Parathyroid adenoma (tissue), 2 donors: Measurements from ENCODE around the gene FASTKD3.

ENCODE experiments used
- H2AFZ ChIP-seq: fragments of 300-600 bp; sonication (generic); one replicate; pipeline ENCODE4 v1.7.0; 2017; ENCODE audit warnings: antibody characterized with exemption, mild to moderate bottlenecking
- H3K27ac ChIP-seq: fragments of 300-600 bp; sonication (generic); one replicate; pipeline ENCODE4 v1.7.0; 2017
- H3K27me3 ChIP-seq: fragments of 300-600 bp; sonication (generic); one replicate; pipeline ENCODE4 v1.7.0; 2017; ENCODE audit warnings: low read length; ENCODE audit not compliant: control insufficient read depth, insufficient read depth
- H3K36me3 ChIP-seq: fragments of 300-600 bp; sonication (generic); one replicate; pipeline ENCODE4 v1.7.0; 2017; ENCODE audit warnings: low read length; ENCODE audit not compliant: control insufficient read depth, insufficient read depth
- H3K4me1 ChIP-seq: fragments of 300-600 bp; sonication (generic); one replicate; pipeline ENCODE4 v1.7.0; 2017; ENCODE audit warnings: control low read depth
- H3K4me2 ChIP-seq: fragments of 300-600 bp; sonication (generic); one replicate; pipeline ENCODE4 v1.7.0; 2017; ENCODE audit warnings: low read length
- H3K4me3 ChIP-seq: fragments of 300-600 bp; sonication (generic); one replicate; pipeline ENCODE4 v1.7.0; 2017; ENCODE audit warnings: low read depth, low read length
- H3K79me2 ChIP-seq: fragments of 300-600 bp; sonication (generic); one replicate; pipeline ENCODE4 v1.7.0; 2017; ENCODE audit warnings: control low read depth
- H3K9ac ChIP-seq: fragments of 300-600 bp; sonication (generic); one replicate; pipeline ENCODE4 v1.7.0; 2017; ENCODE audit warnings: mild to moderate bottlenecking
- H3K9me3 ChIP-seq: fragments of 300-600 bp; sonication (generic); one replicate; pipeline ENCODE4 v1.7.0; 2017; ENCODE audit warnings: low read length; ENCODE audit not compliant: control insufficient read depth
- TF ChIP-seq, protein P1 (sequence below): fragments of 300-600 bp; sonication (generic); IDR thresholded peaks from one replicate; pipeline ENCODE4 v1.7.0; 2017; ENCODE audit warnings: antibody characterized with exemption, mild to moderate bottlenecking
- donor health status: primary hyperparathyroidism.

Gene FASTKD3

DNA sequence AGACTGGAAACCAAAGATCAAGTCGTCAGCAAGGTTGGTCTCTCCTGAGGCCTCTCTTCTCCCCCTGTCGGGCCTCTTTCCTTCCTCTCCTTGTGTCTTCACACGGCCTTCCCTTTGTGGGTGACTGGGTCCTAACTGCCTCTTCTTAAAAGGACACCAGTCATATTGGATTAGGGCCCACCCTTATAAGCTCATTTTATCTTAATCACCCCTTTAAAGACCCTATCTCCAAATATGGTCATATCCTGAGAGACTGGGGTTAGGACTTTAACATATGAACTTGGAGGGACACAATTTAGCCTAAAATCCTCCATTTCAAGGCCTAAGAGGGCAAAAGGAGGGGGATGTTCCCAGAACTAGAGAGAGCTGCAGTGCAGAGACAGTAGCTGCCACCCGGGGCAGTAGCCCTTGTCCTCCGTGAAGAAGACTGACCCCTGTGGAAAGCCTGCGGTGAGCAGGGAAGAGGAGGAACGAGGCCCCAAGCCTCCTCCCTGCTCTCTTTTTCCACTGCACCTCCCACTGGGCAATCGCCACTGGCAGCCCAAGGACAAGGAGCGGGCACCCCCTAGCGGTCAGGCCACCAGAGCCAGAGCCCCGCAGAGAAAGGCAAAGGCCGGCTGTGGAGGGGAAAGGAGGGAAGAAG lies 52.8 kb downstream of the FASTKD3 start:
- Histone ChIP-seq H3K9me3 (no peaks in the 10 kb centered on the region), H3K27me3 (no peaks in the 10 kb centered on the region), H3K27ac (peak overlapping the region; percentile 40), H3K79me2 (no peaks in the 10 kb centered on the region), H3K9ac (no peak overlapping the region), H3K4me3 (no peak overlapping the region), H3K36me3 (no peaks in the 10 kb centered on the region), H2AFZ (peak overlapping the region; percentile 93), H3K4me2 (peak overlapping the region; percentile 39), H3K4me1 (peaks cover 48% of the 10 kb centered on the region)
- TF ChIP-seq, protein P1, sequence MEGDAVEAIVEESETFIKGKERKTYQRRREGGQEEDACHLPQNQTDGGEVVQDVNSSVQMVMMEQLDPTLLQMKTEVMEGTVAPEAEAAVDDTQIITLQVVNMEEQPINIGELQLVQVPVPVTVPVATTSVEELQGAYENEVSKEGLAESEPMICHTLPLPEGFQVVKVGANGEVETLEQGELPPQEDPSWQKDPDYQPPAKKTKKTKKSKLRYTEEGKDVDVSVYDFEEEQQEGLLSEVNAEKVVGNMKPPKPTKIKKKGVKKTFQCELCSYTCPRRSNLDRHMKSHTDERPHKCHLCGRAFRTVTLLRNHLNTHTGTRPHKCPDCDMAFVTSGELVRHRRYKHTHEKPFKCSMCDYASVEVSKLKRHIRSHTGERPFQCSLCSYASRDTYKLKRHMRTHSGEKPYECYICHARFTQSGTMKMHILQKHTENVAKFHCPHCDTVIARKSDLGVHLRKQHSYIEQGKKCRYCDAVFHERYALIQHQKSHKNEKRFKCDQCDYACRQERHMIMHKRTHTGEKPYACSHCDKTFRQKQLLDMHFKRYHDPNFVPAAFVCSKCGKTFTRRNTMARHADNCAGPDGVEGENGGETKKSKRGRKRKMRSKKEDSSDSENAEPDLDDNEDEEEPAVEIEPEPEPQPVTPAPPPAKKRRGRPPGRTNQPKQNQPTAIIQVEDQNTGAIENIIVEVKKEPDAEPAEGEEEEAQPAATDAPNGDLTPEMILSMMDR: peak; percentile 96

DNA sequence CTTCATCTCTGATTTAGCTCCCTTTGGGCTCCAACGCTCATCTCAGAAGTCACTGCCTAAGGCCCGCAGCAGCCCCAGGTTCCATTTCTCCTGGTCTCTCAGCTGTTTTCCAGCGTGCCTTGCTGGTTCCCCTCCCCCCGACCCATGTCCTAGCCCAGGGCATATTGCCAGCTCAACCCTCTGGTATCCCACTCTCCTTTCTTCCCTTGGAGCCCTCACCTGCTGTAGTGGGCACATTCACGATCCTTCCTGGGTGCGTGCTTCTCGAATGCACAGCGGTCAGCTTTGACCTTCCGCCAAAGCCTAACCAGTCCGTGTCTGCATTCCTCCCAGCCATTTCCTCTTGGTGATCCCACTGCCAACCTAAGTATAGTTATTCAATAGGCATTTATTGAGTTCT lies 54.0 kb downstream of the FASTKD3 start:
- no peak overlapping the region for H3K9ac ChIP-seq
- no peak overlapping the region for H3K4me2 ChIP-seq
- peaks cover 37% of the 10 kb centered on the region for H3K4me1 ChIP-seq
- peak overlapping the region; percentile 64 for H3K27ac ChIP-seq
- H2AFZ ChIP-seq: no peak overlapping the region
- no peaks in the 10 kb centered on the region for H3K79me2 ChIP-seq
- H3K4me3 ChIP-seq: no peak overlapping the region
- no peaks in the 10 kb centered on the region for H3K9me3 ChIP-seq
- TF ChIP-seq, protein P1: no peak
- no peaks in the 10 kb centered on the region for H3K27me3 ChIP-seq
- no peaks in the 10 kb centered on the region for H3K36me3 ChIP-seq

DNA sequence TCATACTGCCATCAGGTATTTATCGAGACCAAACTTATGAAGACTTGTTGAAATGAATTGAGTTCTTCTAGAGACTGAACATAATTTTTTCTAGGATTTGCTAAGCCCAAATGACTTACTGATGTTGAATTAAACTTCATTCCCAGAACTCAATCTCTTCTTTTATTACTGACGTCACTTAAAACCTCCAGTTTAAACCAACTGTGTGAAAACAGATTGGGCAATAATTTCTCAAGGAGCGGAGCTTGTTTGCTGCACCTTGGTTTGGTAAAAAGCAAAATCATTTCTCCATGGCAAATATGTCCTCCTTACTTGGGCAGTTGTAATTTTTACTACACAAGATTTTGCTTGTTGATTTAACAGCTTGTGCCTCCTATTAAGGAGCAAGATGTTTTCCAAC lies 55.3 kb downstream of the FASTKD3 start:
- no peaks in the 10 kb centered on the region for H3K9me3 ChIP-seq
- H3K36me3 ChIP-seq: no peaks in the 10 kb centered on the region
- peak overlapping the region; percentile 64 for H3K27ac ChIP-seq
- H3K4me3 ChIP-seq: peak overlapping the region; percentile 18
- no peak overlapping the region for H3K9ac ChIP-seq
- H3K4me1 ChIP-seq: peaks cover 40% of the 10 kb centered on the region
- H3K27me3 ChIP-seq: no peaks in the 10 kb centered on the region
- TF ChIP-seq, protein P1: no peak
- H2AFZ ChIP-seq: peak overlapping the region; percentile 35
- H3K4me2 ChIP-seq: peak overlapping the region; percentile 27
- no peaks in the 10 kb centered on the region for H3K79me2 ChIP-seq

DNA sequence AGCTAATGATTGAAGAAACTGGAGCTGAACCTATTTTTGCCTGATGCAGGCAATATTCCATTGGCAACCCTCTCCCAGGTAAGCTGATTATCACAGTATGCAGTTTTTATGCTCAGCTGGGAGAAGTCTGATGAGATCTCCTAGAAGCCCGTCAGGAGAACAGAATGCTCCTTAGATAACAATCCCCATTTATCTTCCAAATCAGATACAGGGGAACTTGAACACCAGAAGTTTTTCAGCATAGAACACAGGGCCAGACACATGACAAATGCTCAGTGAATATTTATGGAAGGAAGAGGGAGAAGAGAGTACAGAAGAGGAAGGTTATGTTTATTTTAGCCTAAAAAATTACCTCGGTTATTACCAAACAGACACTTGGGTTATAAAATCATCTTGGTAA lies 55.8 kb downstream of the FASTKD3 start:
- Histone ChIP-seq H3K27ac (peak overlapping the region; percentile 64), H3K9ac (no peak overlapping the region)

More for the DNA sequence above, 55.8 kb downstream of the FASTKD3 start:
- H3K27me3 ChIP-seq: no peaks in the 10 kb centered on the region
- peaks cover 40% of the 10 kb centered on the region for H3K4me1 ChIP-seq
- H3K79me2 ChIP-seq: no peaks in the 10 kb centered on the region
- peak overlapping the region; percentile 35 for H2AFZ ChIP-seq
- TF ChIP-seq, protein P1: no peak
- no peaks in the 10 kb centered on the region for H3K9me3 ChIP-seq
- no peaks in the 10 kb centered on the region for H3K36me3 ChIP-seq
- peak overlapping the region; percentile 18 for H3K4me3 ChIP-seq
- peak overlapping the region; percentile 27 for H3K4me2 ChIP-seq
